Spleen (tissue), 7 donors: Measurements from ENCODE around the gene PFKL.

Experiments
- POLR2AphosphoS5 ChIP-seq, 3 donors: sonication (generic); formaldehyde crosslinking; IDR thresholded peaks; one replicate each; pipeline ENCODE4 v1.5.1; 2017; ENCODE audit warnings: antibody characterized with exemption in 3 of 3
- TF ChIP-seq, protein P1 (sequence below), 11 experiments: fragments of 200-600 bp in 7 of 11; fragments of 450-650 bp in 4 of 11; sonication (generic) in 4 of 11; IDR thresholded peaks in 8 of 11; conservative IDR thresholded peaks in 3 of 11; 1 replicate in 7 of 11; 2 replicates in 4 of 11; pipeline versions ENCODE4 v1.4.0 to v1.8.0; 2016 to 2021; ENCODE audit warnings: antibody characterized with exemption in 11 of 11, inconsistent platforms in 4 of 11, mild to moderate bottlenecking in 1 of 11
- donor health status: DM: no; HTN: no; CAD: no; lungs with moderate emphysema.
- donor health status: DM: no; HTN: no; CAD: no.
- donor health status: DM: no; HTN: no; CAD: no.

- TF ChIP-seq, protein P1, sequence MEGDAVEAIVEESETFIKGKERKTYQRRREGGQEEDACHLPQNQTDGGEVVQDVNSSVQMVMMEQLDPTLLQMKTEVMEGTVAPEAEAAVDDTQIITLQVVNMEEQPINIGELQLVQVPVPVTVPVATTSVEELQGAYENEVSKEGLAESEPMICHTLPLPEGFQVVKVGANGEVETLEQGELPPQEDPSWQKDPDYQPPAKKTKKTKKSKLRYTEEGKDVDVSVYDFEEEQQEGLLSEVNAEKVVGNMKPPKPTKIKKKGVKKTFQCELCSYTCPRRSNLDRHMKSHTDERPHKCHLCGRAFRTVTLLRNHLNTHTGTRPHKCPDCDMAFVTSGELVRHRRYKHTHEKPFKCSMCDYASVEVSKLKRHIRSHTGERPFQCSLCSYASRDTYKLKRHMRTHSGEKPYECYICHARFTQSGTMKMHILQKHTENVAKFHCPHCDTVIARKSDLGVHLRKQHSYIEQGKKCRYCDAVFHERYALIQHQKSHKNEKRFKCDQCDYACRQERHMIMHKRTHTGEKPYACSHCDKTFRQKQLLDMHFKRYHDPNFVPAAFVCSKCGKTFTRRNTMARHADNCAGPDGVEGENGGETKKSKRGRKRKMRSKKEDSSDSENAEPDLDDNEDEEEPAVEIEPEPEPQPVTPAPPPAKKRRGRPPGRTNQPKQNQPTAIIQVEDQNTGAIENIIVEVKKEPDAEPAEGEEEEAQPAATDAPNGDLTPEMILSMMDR (IDR thresholded peaks at IDR 0.05 in 8 of 11, conservative IDR thresholded peaks at IDR 0.05 in 3 of 11), result no peak
- TF ChIP-seq POLR2AphosphoS5 (IDR thresholded peaks at IDR 0.05), result no peak
Measured at GRCh38 chr21:44364151-44365053, 64.5 kb downstream of the PFKL start.
